D721Med (cell line): Measurements from ENCODE around the gene CHST13.
"Not testable (repeated sequence)": the region's sequence is repeated elsewhere in the genome, so short reads cannot be mapped to it uniquely, and the experiment has no call there.

Experiments used
- DNase-seq: peaks from one replicate; pipeline ENCODE4 v3.0.0; 2011; ENCODE audit warnings: low spot score; ENCODE audit not compliant: insufficient read length
- FAIRE-seq: peaks from 2 replicates; lab custom pipeline; 2011; peaks lifted over from hg19 to GRCh38; lab: Jason Lieb, UNC
- CTCF ChIP-seq: IDR thresholded peaks from 2 replicates; pipeline ENCODE4 v1.5.1; 2012; ENCODE audit warnings: mild to moderate bottlenecking, control low read depth; ENCODE audit not compliant: insufficient read depth; ENCODE audit errors: missing control alignments

Gene CHST13

DNA sequence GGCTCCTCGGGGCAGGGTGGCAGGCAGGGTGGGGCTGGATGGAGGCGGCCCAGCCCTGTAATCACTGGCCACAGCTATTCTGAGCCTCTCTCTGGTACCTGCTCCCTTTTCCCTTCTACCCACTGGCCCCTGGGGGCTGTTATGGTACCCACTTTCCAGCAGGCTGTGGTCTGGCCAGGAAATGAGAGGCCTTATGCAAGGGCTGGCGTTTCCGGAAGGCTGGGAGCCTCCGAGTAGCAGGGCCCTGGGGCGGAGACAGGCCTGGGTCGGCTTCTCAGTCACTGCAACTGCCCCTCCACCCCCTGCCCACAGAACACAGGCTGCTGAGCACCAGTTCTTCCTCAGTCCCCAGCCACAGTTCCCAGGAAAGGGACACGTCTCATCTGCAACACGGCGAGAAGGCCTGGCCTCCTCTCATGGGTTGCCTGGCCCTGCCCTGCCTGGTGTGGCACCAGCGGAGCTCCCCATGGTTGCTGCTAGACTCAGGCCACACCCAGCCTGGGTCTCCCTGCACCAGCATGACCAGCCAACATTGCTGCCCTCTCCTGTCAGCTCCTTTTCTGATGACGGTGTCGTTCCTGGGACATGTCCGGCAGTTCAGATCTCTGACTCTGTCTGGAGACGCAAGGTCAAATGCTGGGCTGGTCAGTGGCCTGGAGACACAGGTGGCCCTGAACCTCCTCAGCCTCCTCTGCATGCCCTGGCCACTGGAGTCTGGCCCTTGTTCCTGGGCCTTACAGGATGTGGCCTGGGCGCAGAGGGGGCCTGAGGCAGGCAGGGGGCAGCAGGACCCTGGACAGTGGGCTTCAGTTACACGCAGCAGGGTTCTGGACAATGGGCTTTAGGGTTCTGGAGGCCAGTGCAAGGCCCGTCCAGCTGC is 6.5 kb downstream of the CHST13 start:
- no peak for DNase-seq
- TF ChIP-seq CTCF, result no peak
- FAIRE-seq, result no peak

DNA sequence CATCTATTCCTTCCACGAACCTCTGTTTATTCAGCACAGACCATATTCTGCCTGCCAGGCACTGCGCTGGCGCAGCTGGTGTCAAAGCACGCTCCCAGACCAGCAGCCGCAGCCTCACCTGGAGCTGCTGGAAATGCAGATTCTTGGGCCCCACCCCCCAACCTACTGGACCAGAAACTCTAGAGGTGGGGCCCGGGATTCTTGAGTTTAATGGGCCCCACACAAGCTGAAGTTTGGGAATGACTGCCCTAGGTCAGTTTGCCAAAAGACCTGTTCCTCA is 7.0 kb downstream of the CHST13 start:
- TF ChIP-seq CTCF, result no peak
- no peak for DNase-seq

DNA sequence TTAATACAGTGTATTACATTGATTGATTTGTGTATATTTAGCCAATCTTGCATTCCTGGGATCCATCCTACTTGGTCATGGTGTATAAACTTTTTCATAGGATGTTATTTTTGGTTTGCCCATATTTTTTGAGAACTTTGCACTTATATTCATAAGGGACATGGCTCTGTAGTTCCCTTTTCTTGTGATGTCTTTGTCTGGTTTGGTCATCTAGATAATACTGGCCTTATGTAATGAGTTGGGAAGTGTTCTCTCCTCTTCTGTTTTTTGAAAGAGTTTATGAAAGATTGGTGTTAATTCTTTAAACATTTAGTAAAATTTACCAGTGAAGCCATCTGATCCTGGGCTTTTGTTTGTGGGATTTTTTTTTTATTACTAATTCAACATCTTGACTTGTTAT is 9.6 kb downstream of the CHST13 start:
- no peak for DNase-seq
- no peak for TF ChIP-seq CTCF
- no peak for FAIRE-seq

More for the DNA sequence above, 7.0 kb downstream of the CHST13 start:
- no peak for FAIRE-seq

GRCh38 chr3:126534716-126535115 is 10.8 kb downstream of the CHST13 start:
- not testable (repeated sequence) for DNase-seq, FAIRE-seq

DNA sequence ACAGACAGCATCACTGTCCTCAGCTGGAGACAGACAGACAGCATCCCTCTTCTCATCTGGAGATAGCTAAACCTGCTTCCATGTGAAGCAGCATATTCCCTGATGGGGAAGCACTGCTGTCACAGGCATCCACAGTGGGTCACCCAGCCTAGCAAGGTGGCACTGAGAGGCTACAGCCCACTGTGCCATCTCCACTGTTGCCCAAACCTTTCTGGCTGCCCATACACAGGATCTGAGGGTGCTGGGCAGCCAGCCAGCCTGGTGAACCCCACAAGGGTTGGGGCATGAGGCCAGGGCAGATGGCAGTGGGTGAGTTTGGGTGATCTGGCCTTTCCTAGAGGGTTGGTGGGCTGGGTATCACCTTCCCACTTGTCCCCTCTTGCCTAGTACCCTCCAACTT is 11.7 kb downstream of the CHST13 start:
- FAIRE-seq, result no peak

DNA sequence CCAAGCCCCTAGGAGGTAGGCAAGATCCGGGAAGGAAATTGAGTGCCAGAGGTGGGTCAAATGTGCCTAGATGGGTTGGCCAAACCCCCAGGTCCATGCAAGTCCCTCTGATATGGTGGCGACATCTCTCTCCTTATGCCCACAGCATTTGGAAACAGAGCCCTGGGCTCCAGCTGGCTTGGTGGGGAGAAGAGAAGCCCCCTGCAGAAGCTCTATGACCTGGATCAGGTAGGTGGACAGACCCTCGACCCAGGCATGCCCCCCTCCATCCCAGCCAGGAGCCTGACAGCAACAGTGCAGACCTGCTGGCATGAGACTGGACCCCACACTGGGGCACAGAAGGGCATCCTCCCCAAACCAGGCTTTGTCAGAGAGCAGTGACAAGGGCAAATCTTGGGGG is 12.2 kb downstream of the CHST13 start:
- TF ChIP-seq CTCF, result no peak
- no peak for DNase-seq
- FAIRE-seq, result no peak

More for the DNA sequence above, 11.7 kb downstream of the CHST13 start:
- no peak for TF ChIP-seq CTCF
- no peak for DNase-seq

DNA sequence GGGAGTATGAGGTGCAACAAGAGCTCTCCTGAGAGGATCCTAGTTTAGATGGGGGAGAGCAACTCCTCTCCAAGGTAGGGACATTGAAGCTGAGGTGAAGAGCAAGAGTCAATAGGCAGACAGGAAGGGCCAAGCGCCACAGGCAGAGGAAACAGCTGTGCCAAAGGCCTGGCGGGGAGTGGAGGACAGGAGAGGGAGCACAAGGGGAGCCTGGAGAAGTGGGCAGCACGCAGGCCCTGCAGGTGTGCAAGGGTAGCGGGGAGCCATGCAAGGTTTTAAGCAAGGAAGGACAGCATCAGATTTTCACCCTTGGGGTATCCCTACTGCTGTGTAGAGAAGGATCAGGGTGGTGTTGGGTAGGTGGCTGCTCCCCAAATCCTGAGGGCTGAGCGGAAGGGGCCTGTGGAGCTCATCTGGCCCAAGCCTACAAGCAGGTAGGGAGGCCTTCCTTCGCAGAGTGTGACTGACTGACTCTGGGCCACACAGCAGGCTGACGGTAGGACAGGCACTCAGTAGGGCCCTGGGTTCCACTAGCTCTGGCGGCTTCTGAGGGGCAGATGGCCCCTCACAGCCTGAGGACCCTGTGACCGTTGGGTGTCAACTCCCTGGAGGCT is 13.3 kb downstream of the CHST13 start:
- no peak for TF ChIP-seq CTCF
- DNase-seq, result no peak
- FAIRE-seq, result no peak
